ENCODE measurements around the gene CCL25. TPM values are rescaled to one million over a fixed set of nuclear protein-coding genes. Genes with fewer than 3 reads are reported as not detected.

CCL25 gene
- total and polyA plus RNA-seq, 9 of the 15 experiments (the other 6 are each of a cell fraction or from before 2014, with no cell fraction given) = 0.15 TPM; not detected in 8

GRCh38 chr19:8096071-8096470 is 43.5 kb downstream of the CCL25 start:
- no peak for ATAC-seq
- no TSS peak for BruUV-seq (replicated peaks)
- TF ChIP-seq ZFP1 (CRISPR knock-in tag; IDR thresholded peaks at IDR 0.05) (no peak), RCOR1 (IDR thresholded peaks at IDR 0.05; ENCODE audit: borderline replicate concordance in 1 of 2, low read depth in 2 of 2, low read length in 2 of 2) (peak in 1 of 2 experiments; percentile 78; a peak in 2 of 4 replicates), MEF2D (tag; conservative IDR thresholded peaks at IDR 0.05; ENCODE audit: low read depth) (no peak), HNRNPUL1 (IDR thresholded peaks at IDR 0.05; ENCODE audit: low read length) (no peak), ZSCAN29 (IDR thresholded peaks at IDR 0.05) (no peak), ZNF23 (CRISPR knock-in tag; IDR thresholded peaks at IDR 0.05) (no peak), POLR2A (conservative IDR thresholded peaks at IDR 0.05) (no peak), PHTF2 (CRISPR knock-in tag; IDR thresholded peaks at IDR 0.05) (no peak), ELF4 (CRISPR knock-in tag; IDR thresholded peaks at IDR 0.05) (no peak), JUN (IDR thresholded peaks at IDR 0.05; ENCODE audit: borderline replicate concordance, low read depth, low read length) (no peak), JUN (CRISPR knock-in tag; IDR thresholded peaks at IDR 0.05; ENCODE audit: borderline replicate concordance) (no peak), NEUROD1 (IDR thresholded peaks at IDR 0.05; ENCODE audit: borderline replicate concordance, low read depth, low read length, partially characterized antibody) (no peak), YBX1 (IDR thresholded peaks at IDR 0.05) (no peak), TCF15 (CRISPR knock-in tag; IDR thresholded peaks at IDR 0.05) (no peak), EZH2 (IDR thresholded peaks at IDR 0.05; ENCODE audit: borderline replicate concordance, low read depth, low read length) (no peak), CBX3 (IDR thresholded peaks at IDR 0.05; ENCODE audit: borderline replicate concordance in 1 of 2, low read length in 2 of 2) (peak in 1 of 2 experiments; percentile 74; a peak in 2 of 3 replicates), CBX1 (IDR thresholded peaks at IDR 0.05; ENCODE audit: low read depth) (peak; percentile 89), TCF3 (CRISPR knock-in tag; IDR thresholded peaks at IDR 0.05) (no peak), SAFB2 (IDR thresholded peaks at IDR 0.05; ENCODE audit: borderline replicate concordance, low read depth, low read length, severe bottlenecking) (no peak), FOXJ2 (tag; IDR thresholded peaks at IDR 0.05) (no peak), E2F1 (CRISPR knock-in tag; IDR thresholded peaks at IDR 0.05) (no peak), LEF1 (IDR thresholded peaks at IDR 0.05) (no peak)
- TF ChIP-seq, protein P1, sequence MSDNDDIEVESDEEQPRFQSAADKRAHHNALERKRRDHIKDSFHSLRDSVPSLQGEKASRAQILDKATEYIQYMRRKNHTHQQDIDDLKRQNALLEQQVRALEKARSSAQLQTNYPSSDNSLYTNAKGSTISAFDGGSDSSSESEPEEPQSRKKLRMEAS (CRISPR knock-in tag; IDR thresholded peaks at IDR 0.05) = no peak

More at GRCh38 chr19:8096071-8096470, 43.5 kb downstream of the CCL25 start:
- FAIRE-seq (no peak), DNase-seq (ENCODE audit: extremely low read depth in 1 of 4, low spot score in 3 of 4) (peak in 2 of 4 experiments; percentile 33 to 48)
- H4K20me1 ChIP-seq (replicated peaks; ENCODE audit: control insufficient read depth, insufficient read depth, low read length) = no peaks in the 10 kb centered on the region
- H3K4me1 ChIP-seq (replicated peaks in 1 of 2; ENCODE audit: control insufficient read depth in 2 of 2, insufficient read depth in 2 of 2, low read length in 2 of 2) = no peaks in the 10 kb centered on the region
- H3K9me3 ChIP-seq (replicated peaks; ENCODE audit: control insufficient read depth, insufficient read depth, low read depth, low read length) = peaks cover 16% of the 10 kb centered on the region
- H3K27ac ChIP-seq (ENCODE audit: extremely low read depth, low read depth, low read length) = no peak overlapping the region
- 18% methylated on average over 3 of the region's 3 CpGs for WGBS (ENCODE audit: insufficient coverage, low coverage, missing lambda C conversion rate)
- H3K4me2 ChIP-seq (ENCODE audit: insufficient read depth, low read length) = no peak overlapping the region
- no peak overlapping the region for H3K4me3 ChIP-seq
- H3K36me3 ChIP-seq (ENCODE audit: control insufficient read depth, insufficient read depth, low read length) = no peaks in the 10 kb centered on the region
- H3K9ac ChIP-seq (ENCODE audit: insufficient read depth in 1 of 2, low read depth in 2 of 2, low read length in 2 of 2) = no peak overlapping the region
- H3K9me1 ChIP-seq (ENCODE audit: control insufficient read depth, insufficient read depth, low read length) = no peaks in the 10 kb centered on the region
- H3K79me2 ChIP-seq (ENCODE audit: control insufficient read depth, insufficient read depth, low read length) = no peaks in the 10 kb centered on the region
- peaks cover 0 to 21% of the 10 kb centered on the region in 2 experiments; a peak in 4 of 5 replicates for H3K27me3 ChIP-seq (ENCODE audit: control insufficient read depth in 2 of 2, insufficient read depth in 2 of 2, low read length in 2 of 2)
- intact Hi-C loops (cut with micrococcal nuclease) (no loop called here), in situ Hi-C loops (cut with MboI) (no loop called here)
- no peak overlapping the region for H2AFZ ChIP-seq (ENCODE audit: low read depth, low read length)
- ChIA-PET CTCF (ENCODE audit: low intra/inter-chr PET ratio) (interaction anchor here (0.6 kb wide), 1 partner anchor 152 kb away, joined by 5 read pairs; the partner anchor contains the start of gene TIMM44), POLR2A (no interaction called here)
